Activated CD8-positive, alpha-beta memory T cell treated with anti-CD3 and anti-CD28 coated beads for 36 hours (primary cell): ENCODE measurements around the gene TMEM255B. TPM values are rescaled to one million over a fixed set of nuclear protein-coding genes. Genes with fewer than 3 reads are reported as not detected.

Experiments
- CTCF ChIA-PET: fragments of 350-600 bp; sonication (Branson Sonifier 250); formaldehyde crosslinking; loops from one replicate; lab custom pipeline; 2021; ENCODE audit warnings: antibody characterized with exemption; lab: Charles Lee
- POLR2A ChIA-PET: fragments of 350-600 bp; sonication (Branson Sonifier 250); formaldehyde crosslinking; loops from one replicate; lab custom pipeline; 2021; ENCODE audit warnings: antibody characterized with exemption; lab: Charles Lee
- total RNA-seq, 2 experiments: library from RNA; stranded (reverse); gene quantifications; one replicate each; pipeline ENCODE4 v1.2.3, GENCODE V29; 2021

Gene TMEM255B
- total RNA-seq, 2 experiments from 2014 or later, result 0.73 to 0.80 TPM

DNA sequence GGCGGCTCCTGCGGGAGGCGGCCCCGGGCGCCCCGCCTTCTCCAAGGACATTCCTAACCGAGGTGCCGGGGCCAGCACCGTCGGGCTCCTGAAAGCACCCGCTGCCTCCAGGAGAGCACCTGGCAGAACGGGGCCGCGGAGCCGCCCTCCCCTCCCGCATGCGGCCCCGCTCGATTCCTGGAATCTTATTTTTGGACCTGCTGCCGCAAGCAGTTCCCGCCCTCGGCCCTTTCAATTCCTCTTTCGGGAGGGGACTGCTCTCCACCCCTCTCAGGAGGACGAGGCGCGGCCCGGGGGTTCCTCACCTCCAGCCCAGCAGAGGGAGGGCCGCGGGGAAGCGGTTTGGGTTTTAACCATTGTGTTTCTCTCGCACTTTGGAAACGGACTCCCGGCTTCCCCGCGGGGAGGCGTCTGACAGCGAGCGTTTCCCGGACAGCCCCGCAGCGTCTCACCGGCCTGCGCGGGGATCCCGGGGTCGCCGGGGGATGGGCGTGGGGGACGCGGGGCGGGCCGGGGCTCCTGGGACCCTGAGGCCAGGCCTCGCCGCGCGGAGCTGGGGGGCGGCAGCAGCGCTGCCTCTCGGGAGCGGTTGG lies 104.0 kb downstream of the TMEM255B start:
- POLR2A ChIA-PET, result no interaction called here
- CTCF ChIA-PET, result interaction anchor here (1.0 kb wide), 1 partner anchor 22 kb away, joined by 3 read pairs; no protein-coding TSS in a partner anchor

DNA sequence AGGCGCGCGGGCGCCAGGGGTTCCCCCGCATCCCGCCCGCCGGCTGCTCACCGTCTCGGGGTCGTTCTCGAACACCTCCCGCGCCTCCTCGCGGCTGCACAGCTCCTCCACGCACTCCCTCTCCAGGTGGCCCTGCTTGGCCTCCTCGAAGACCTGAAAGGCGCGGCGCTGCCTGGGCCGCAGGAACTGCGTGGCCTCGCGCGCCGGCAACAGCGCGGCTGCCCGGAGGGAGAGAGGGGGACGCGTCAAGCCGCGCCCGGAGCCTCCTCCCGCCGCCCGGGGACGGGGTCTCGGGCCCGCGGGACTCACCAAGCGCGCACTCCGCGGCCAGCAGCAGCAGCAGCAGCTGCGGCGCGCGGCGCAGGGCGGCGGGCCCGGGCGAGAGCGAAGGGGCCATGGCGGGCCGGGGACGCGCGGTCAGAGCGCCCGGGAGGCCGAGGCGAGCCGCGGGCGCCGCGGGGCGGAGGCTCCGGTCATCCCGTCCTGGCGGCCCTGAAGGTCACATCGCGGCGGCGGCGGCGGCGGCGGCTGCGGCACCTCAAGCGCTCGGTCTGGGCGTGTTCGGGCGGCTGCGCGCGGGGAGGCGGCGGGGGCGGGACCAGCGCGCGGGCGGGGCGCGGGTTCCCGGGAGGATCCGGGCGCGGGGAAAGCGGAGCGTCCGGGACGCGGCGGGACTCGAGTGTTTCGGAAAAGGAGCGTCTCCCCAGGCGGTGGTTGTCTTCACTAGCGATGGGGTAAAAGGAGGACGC lies 104.7 kb downstream of the TMEM255B start, which contains the start of gene GAS6:
Gene GAS6 (minus strand): TSS at position 553 of the 749 bp plus-strand sequence. CDS start 156 bp downstream, at position 397.
- ChIA-PET CTCF (interaction anchor here (1.0 kb wide), 1 partner anchor 22 kb away, joined by 3 read pairs; no protein-coding TSS in a partner anchor), POLR2A (no interaction called here)

DNA sequence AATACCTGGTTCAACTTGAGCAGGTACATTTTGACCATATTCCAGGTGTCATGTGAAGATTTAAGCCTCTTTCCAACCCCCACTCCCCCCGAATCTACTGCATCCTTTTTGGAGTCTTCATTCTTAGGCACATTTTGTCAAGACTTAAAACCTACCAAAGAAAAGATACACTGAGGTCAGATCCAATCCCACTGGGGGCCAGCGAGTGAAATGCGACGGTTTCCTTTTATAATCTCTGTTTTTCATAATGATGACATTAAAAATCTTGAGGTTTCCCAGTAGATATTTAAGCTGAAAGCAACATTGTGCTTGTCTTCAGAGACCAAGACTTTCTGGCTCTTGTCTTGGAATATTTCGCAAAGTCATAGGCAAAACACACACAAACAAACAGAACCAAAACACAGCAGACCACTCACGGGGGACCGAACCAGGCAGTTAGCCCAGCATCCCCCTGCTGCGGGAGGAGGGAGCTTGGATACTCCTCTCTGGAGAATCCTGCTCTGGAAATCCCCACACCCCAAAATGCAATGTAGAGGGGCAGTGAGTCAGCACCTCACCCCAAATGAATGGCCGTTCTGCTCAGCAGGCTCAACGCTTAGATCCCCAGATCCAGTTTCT lies 105.4 kb downstream of the TMEM255B start:
- ChIA-PET POLR2A (no interaction called here), CTCF (no interaction called here)

DNA sequence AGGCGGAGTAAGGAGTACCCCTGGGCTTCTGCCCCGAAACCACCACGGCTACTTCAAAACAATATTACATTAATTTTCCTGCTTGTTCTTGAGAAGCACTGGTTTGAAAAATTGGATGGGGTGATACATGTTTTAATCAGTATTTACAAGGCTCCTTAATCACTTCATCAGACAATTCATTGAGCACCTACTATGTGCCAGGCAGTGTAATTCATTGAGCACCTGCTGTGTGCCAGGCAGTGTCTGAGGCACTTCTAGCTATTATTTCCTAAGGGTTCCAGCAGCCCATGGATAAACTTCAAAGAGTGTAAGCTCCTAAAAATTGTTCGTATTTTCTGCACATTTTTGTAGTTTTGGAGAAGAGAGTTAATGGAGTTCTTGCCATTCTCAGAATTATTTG lies 106.4 kb downstream of the TMEM255B start:
- CTCF ChIA-PET, result no interaction called here
- POLR2A ChIA-PET, result no interaction called here

Other genes starting within 250 kb of the TMEM255B start
- 100 to 1,000 TPM; 200 to 206 TPM for gene TFDP1, start 174.5 kb upstream of the TMEM255B start, total RNA-seq
- not detected for gene ATP4B, start 101.0 kb upstream of the TMEM255B start, total RNA-seq
- gene GRK1, start 92.0 kb upstream of the TMEM255B start, total RNA-seq, result under 1 TPM in 1 of 2 experiments, not detected in 1; 0.19 TPM
- under 1 TPM in 1 of 2 experiments, not detected in 1; 0.17 TPM for gene GAS6, start 104.8 kb downstream of the TMEM255B start, total RNA-seq
- gene C13orf46, start 214.8 kb downstream of the TMEM255B start, total RNA-seq, result under 1 TPM; 0.59 to 0.78 TPM